ENCODE results near the gene KCNH1. TPM values are rescaled to one million over a fixed set of nuclear protein-coding genes. Genes with fewer than 3 reads are reported as not detected.

KCNH1 gene
- total RNA-seq, 1 experiment from 2014 or later, result 0.17 TPM

GRCh38 chr1:210940081-210940617 lies 193.8 kb downstream of the KCNH1 start:
- ChIA-PET CTCF (interaction anchor here (1.0 kb wide), 1 partner anchor 194 kb away, joined by 3 read pairs; the partner anchor contains the start of gene KCNH1), POLR2A (no interaction called here)
- Mint-ChIP-seq H3K36me3 (no peaks in the 10 kb centered on the region), H3K9me3 (no peaks in the 10 kb centered on the region), H3K4me3 (no peak overlapping the region), H3K4me1 (no peaks in the 10 kb centered on the region), H3K27ac (no peak overlapping the region), H3K27me3 (ENCODE audit: low read depth) (no peaks in the 10 kb centered on the region)
- DNase-seq (ENCODE audit: low spot score) (no peak), ATAC-seq (no peak)
- TF ChIP-seq EMX1 (CRISPR knock-in tag; IDR thresholded peaks at IDR 0.05) (no peak), E2F1 (CRISPR knock-in tag; IDR thresholded peaks at IDR 0.05) (no peak), ZNF423 (CRISPR knock-in tag; IDR thresholded peaks at IDR 0.05) (no peak), TCF7 (CRISPR knock-in tag; IDR thresholded peaks at IDR 0.05; ENCODE audit: low read depth) (no peak), ATF6 (CRISPR knock-in tag; IDR thresholded peaks at IDR 0.05) (no peak), MXD4 (CRISPR knock-in tag; IDR thresholded peaks at IDR 0.05; ENCODE audit: borderline replicate concordance) (no peak), SOX15 (CRISPR knock-in tag; IDR thresholded peaks at IDR 0.05) (no peak), AFF4 (CRISPR knock-in tag; IDR thresholded peaks at IDR 0.05; ENCODE audit: borderline replicate concordance) (no peak), TEAD1 (CRISPR knock-in tag; IDR thresholded peaks at IDR 0.05) (no peak), MYBL2 (CRISPR knock-in tag; IDR thresholded peaks at IDR 0.05) (no peak)

- ATAC-seq, result no peak
- Mint-ChIP-seq H3K27me3 (ENCODE audit: low read depth) (no peaks in the 10 kb centered on the region), H3K4me1 (no peaks in the 10 kb centered on the region), H3K27ac (no peak overlapping the region), H3K4me3 (no peak overlapping the region), H3K36me3 (no peaks in the 10 kb centered on the region), H3K9me3 (no peaks in the 10 kb centered on the region)
- no peak for DNase-seq (ENCODE audit: low spot score)
- CTCF ChIA-PET, result no interaction called here
- TF ChIP-seq FOXJ3 (CRISPR knock-in tag; IDR thresholded peaks at IDR 0.05; ENCODE audit: borderline replicate concordance) (no peak), SOX15 (CRISPR knock-in tag; IDR thresholded peaks at IDR 0.05) (no peak), ZNF317 (CRISPR knock-in tag; IDR thresholded peaks at IDR 0.05; ENCODE audit: borderline replicate concordance, low read depth) (no peak), ZNF425 (CRISPR knock-in tag; conservative IDR thresholded peaks at IDR 0.05) (no peak), HMGA2 (CRISPR knock-in tag; IDR thresholded peaks at IDR 0.05) (no peak), GABPB1 (CRISPR knock-in tag; IDR thresholded peaks at IDR 0.05) (no peak), ELF4 (CRISPR knock-in tag; IDR thresholded peaks at IDR 0.05; ENCODE audit: low read depth) (no peak), OVOL2 (CRISPR knock-in tag; IDR thresholded peaks at IDR 0.05; ENCODE audit: borderline replicate concordance) (no peak)
- POLR2A ChIA-PET, result no interaction called here
Measured at GRCh38 chr1:210938416-210938925, 195.5 kb downstream of the KCNH1 start.
